OCI-LY7 (cell line): Measurements from ENCODE around the gene PLXNB2.

Experiments used
- EZH2phosphoT487 ChIP-seq: fragments of 200-600 bp; sonication (generic); IDR thresholded peaks from 2 replicates; pipeline ENCODE4 v1.6.1; 2018; ENCODE audit warnings: low read depth, borderline replicate concordance, mild to moderate bottlenecking, mixed run types, antibody characterized with exemption, low read length, moderate library complexity, mixed read lengths
- TF ChIP-seq, protein P1 (sequence below): fragments of 200-600 bp; sonication (generic); conservative IDR thresholded peaks from 2 replicates; pipeline ENCODE4 v1.5.1; 2014; ENCODE audit warnings: mild to moderate bottlenecking, antibody characterized with exemption, low read length, moderate library complexity, mixed read lengths

DNA sequence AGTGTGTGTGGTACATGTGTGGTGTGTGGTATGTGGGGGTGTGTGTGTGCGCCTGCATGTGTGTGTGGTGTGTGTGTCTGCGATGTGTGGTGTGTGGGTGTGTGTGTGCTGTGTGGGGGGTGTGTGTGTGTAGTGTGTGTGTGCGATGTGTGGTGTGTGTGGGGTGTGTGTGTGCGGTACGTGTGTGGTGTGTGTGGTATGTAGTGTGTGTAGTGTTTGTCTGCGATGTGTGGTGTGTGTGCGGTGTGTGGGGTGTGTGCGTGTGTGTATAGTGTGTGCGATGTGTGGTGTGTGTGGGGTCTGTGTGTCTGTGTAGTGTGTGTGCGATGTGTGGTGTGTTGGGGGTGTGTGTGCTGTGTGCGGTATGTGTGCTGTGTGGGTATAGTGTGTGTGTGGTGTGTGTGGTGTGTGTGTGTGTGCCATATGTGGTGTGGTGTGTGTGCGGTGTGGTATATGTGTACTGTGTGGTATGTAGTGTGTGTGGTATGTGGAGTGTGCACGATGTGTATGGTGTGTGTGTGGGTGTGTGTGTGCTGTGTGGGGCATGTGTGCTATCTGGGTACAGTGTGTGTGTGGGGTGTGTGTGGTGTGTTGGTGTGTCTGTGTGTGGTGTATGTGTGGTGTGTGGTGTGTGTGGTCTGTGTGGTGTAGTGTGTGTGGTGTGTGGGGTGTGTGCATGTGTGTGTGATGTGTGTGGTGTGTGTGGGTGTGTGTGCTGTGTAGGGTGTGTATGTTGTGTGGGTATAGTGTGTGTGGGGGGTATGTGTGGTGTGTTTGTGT is 30.0 kb upstream of the PLXNB2 start:
- TF ChIP-seq, protein P1, sequence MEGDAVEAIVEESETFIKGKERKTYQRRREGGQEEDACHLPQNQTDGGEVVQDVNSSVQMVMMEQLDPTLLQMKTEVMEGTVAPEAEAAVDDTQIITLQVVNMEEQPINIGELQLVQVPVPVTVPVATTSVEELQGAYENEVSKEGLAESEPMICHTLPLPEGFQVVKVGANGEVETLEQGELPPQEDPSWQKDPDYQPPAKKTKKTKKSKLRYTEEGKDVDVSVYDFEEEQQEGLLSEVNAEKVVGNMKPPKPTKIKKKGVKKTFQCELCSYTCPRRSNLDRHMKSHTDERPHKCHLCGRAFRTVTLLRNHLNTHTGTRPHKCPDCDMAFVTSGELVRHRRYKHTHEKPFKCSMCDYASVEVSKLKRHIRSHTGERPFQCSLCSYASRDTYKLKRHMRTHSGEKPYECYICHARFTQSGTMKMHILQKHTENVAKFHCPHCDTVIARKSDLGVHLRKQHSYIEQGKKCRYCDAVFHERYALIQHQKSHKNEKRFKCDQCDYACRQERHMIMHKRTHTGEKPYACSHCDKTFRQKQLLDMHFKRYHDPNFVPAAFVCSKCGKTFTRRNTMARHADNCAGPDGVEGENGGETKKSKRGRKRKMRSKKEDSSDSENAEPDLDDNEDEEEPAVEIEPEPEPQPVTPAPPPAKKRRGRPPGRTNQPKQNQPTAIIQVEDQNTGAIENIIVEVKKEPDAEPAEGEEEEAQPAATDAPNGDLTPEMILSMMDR: no peak
- no peak for TF ChIP-seq EZH2phosphoT487
